Measurements from ENCODE around the gene SOX30.

DNA sequence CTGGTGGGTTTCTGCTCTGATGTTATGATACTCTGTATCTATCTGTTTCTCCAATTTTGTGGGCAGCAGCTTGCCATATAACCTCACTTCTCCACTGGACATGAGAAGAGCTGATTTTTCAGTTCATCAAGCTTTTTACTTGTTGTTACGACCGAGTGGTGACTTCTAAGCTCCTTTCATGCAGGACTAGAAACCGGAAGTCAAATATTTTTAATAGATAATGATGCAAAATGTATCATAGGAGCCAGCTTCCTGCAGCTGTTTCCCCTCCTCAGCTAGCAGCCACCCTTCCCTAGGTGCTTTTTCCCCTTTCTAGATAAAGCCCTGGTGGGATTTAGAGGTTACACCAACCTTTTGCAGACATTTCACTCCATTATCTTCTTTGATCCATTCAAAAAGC lies 59.6 kb downstream of the SOX30 start:
- TF ChIP-seq, protein P1, sequence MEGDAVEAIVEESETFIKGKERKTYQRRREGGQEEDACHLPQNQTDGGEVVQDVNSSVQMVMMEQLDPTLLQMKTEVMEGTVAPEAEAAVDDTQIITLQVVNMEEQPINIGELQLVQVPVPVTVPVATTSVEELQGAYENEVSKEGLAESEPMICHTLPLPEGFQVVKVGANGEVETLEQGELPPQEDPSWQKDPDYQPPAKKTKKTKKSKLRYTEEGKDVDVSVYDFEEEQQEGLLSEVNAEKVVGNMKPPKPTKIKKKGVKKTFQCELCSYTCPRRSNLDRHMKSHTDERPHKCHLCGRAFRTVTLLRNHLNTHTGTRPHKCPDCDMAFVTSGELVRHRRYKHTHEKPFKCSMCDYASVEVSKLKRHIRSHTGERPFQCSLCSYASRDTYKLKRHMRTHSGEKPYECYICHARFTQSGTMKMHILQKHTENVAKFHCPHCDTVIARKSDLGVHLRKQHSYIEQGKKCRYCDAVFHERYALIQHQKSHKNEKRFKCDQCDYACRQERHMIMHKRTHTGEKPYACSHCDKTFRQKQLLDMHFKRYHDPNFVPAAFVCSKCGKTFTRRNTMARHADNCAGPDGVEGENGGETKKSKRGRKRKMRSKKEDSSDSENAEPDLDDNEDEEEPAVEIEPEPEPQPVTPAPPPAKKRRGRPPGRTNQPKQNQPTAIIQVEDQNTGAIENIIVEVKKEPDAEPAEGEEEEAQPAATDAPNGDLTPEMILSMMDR (IDR thresholded peaks at IDR 0.05; ENCODE audit: low read depth, low read length) = no peak
- TF ChIP-seq EZH2phosphoT487 (IDR thresholded peaks at IDR 0.05; ENCODE audit: low read depth) = no peak

Data from OCI-LY3 (cell line).